ENCODE data around the gene TIMM17B.
A peak's percentile ranks its signal among the peaks of the same experiment; 100 is the strongest.
"Not testable (repeated sequence)": the region's sequence is repeated elsewhere in the genome, so short reads cannot be mapped to it uniquely, and the experiment has no call there.

TIMM17B gene

GRCh38 chrX:48894891-48895290 is 2.7 kb downstream of the TIMM17B start:
- peak overlapping the region; percentile 49 for H3K27ac Mint-ChIP-seq
- H3K9me3 Mint-ChIP-seq, result no peaks in the 10 kb centered on the region
- no peak for DNase-seq
- no peak overlapping the region for H3K4me3 Mint-ChIP-seq
- H3K4me1 Mint-ChIP-seq, result peaks cover 7 to 26% of the 10 kb centered on the region in 2 donors
- peaks cover 0 to 10% of the 10 kb centered on the region in 2 donors for H3K36me3 Mint-ChIP-seq
- H3K27me3 Mint-ChIP-seq, result peaks cover 0 to 4% of the 10 kb centered on the region in 2 donors
- no peak for ATAC-seq (replicated peaks)

- ATAC-seq (replicated peaks) (no peak), DNase-seq (no peak)
- peaks cover 7 to 26% of the 10 kb centered on the region in 2 donors for H3K4me1 Mint-ChIP-seq
- no peaks in the 10 kb centered on the region for H3K9me3 Mint-ChIP-seq
- H3K4me3 Mint-ChIP-seq, result no peak overlapping the region
- H3K36me3 Mint-ChIP-seq, result peaks cover 0 to 10% of the 10 kb centered on the region in 2 donors
- no peak overlapping the region for H3K27ac Mint-ChIP-seq
- H3K27me3 Mint-ChIP-seq, result peaks cover 0 to 4% of the 10 kb centered on the region in 2 donors
These were observed 3.8 kb downstream of the TIMM17B start for GRCh38 chrX:48893556-48894348.

- Mint-ChIP-seq H3K36me3 (peaks cover 0 to 10% of the 10 kb centered on the region in 2 donors), H3K4me1 (peaks cover 7 to 26% of the 10 kb centered on the region in 2 donors), H3K4me3 (no peak overlapping the region), H3K27ac (no peak overlapping the region), H3K9me3 (no peaks in the 10 kb centered on the region), H3K27me3 (peaks cover 0 to 4% of the 10 kb centered on the region in 2 donors)
- no peak for ATAC-seq (replicated peaks)
- DNase-seq, result no peak
These were observed 4.7 kb downstream of the TIMM17B start for GRCh38 chrX:48892896-48893295.

GRCh38 chrX:48891402-48892288 is 5.9 kb downstream of the TIMM17B start:
- peaks cover 0 to 8% of the 10 kb centered on the region in 2 donors for H3K36me3 Mint-ChIP-seq
- H3K4me1 Mint-ChIP-seq, result peaks cover 7 to 25% of the 10 kb centered on the region in 2 donors
- peak overlapping the region; percentile 26 for H3K27ac Mint-ChIP-seq
- ATAC-seq (replicated peaks) (peak; percentile 88 to 90), DNase-seq (peak; percentile 74)
- peaks cover 0 to 4% of the 10 kb centered on the region in 2 donors for H3K27me3 Mint-ChIP-seq
- H3K9me3 Mint-ChIP-seq, result no peaks in the 10 kb centered on the region
- peak overlapping the region; percentile 70 to 81 for H3K4me3 Mint-ChIP-seq

GRCh38 chrX:48890934-48891401 is 6.6 kb downstream of the TIMM17B start:
- DNase-seq, result no peak
- Mint-ChIP-seq H3K27ac (peak overlapping the region; percentile 21), H3K27me3 (peaks cover 0 to 4% of the 10 kb centered on the region in 2 donors)

GRCh38 chrX:48890296-48890925 is 7.2 kb downstream of the TIMM17B start:
- Mint-ChIP-seq H3K9me3 (no peaks in the 10 kb centered on the region), H3K4me3 (peak overlapping the region; percentile 73 to 81), H3K27ac (peak overlapping the region; percentile 21), H3K4me1 (peaks cover 7 to 17% of the 10 kb centered on the region in 2 donors), H3K27me3 (peaks cover 0 to 4% of the 10 kb centered on the region in 2 donors), H3K36me3 (peaks cover 0 to 8% of the 10 kb centered on the region in 2 donors)
- no peak for DNase-seq
- ATAC-seq (replicated peaks), result peak; percentile 11 to 15

More at GRCh38 chrX:48890934-48891401, 6.6 kb downstream of the TIMM17B start:
- Mint-ChIP-seq H3K4me3 (peak overlapping the region; percentile 73 to 81), H3K4me1 (peaks cover 7 to 19% of the 10 kb centered on the region in 2 donors), H3K9me3 (no peaks in the 10 kb centered on the region), H3K36me3 (peaks cover 0 to 8% of the 10 kb centered on the region in 2 donors)
- peak; percentile 59 to 60 for ATAC-seq (replicated peaks)

- not testable (repeated sequence) for H3K27ac Mint-ChIP-seq; H3K4me3 Mint-ChIP-seq; H3K36me3 Mint-ChIP-seq; H3K27me3 Mint-ChIP-seq; H3K9me3 Mint-ChIP-seq; DNase-seq; ATAC-seq (replicated peaks)
- peaks cover 7 to 12% of the 10 kb centered on the region in 2 donors for H3K4me1 Mint-ChIP-seq
These were observed 11.0 kb downstream of the TIMM17B start for GRCh38 chrX:48886586-48886985.

GRCh38 chrX:48883729-48884128 is 13.8 kb downstream of the TIMM17B start:
- Mint-ChIP-seq H3K27ac (no peak overlapping the region), H3K36me3 (no peaks in the 10 kb centered on the region), H3K4me3 (no peak overlapping the region), H3K4me1 (no peaks in the 10 kb centered on the region), H3K9me3 (no peaks in the 10 kb centered on the region), H3K27me3 (no peaks in the 10 kb centered on the region)
- DNase-seq (no peak), ATAC-seq (replicated peaks) (no peak)

- H3K36me3 Mint-ChIP-seq; DNase-seq; H3K27me3 Mint-ChIP-seq; H3K4me3 Mint-ChIP-seq; H3K27ac Mint-ChIP-seq; H3K4me1 Mint-ChIP-seq; ATAC-seq (replicated peaks); H3K9me3 Mint-ChIP-seq: not testable (repeated sequence)
These were observed 20.6 kb downstream of the TIMM17B start for GRCh38 chrX:48876944-48877343.

GRCh38 chrX:48872017-48872416 is 25.6 kb downstream of the TIMM17B start:
- peaks cover 0 to 13% of the 10 kb centered on the region in 2 donors for H3K27me3 Mint-ChIP-seq
- H3K27ac Mint-ChIP-seq; H3K4me3 Mint-ChIP-seq; DNase-seq; H3K36me3 Mint-ChIP-seq; H3K4me1 Mint-ChIP-seq; H3K9me3 Mint-ChIP-seq; ATAC-seq (replicated peaks): not testable (repeated sequence)

- no peaks in the 10 kb centered on the region for H3K9me3 Mint-ChIP-seq
- H3K27ac Mint-ChIP-seq, result no peak overlapping the region
- H3K4me1 Mint-ChIP-seq, result no peaks in the 10 kb centered on the region
- no peak for DNase-seq
- ATAC-seq (replicated peaks), result no peak
- H3K36me3 Mint-ChIP-seq, result no peaks in the 10 kb centered on the region
- peaks cover 0 to 16% of the 10 kb centered on the region in 2 donors for H3K27me3 Mint-ChIP-seq
- H3K4me3 Mint-ChIP-seq, result no peak overlapping the region
These were observed 33.4 kb downstream of the TIMM17B start for GRCh38 chrX:48864210-48864609.

GRCh38 chrX:48854898-48855297 is 42.7 kb downstream of the TIMM17B start:
- Mint-ChIP-seq H3K27ac (no peak overlapping the region), H3K4me3 (no peak overlapping the region), H3K4me1 (peaks cover 0 to 5% of the 10 kb centered on the region in 2 donors), H3K27me3 (peaks cover 13 to 22% of the 10 kb centered on the region in 2 donors), H3K9me3 (peaks cover 3 to 5% of the 10 kb centered on the region in 2 donors), H3K36me3 (peaks cover 0 to 2% of the 10 kb centered on the region in 2 donors)
- DNase-seq, result no peak
- no peak for ATAC-seq (replicated peaks)

- H3K27ac Mint-ChIP-seq; H3K4me1 Mint-ChIP-seq; DNase-seq; H3K4me3 Mint-ChIP-seq; ATAC-seq (replicated peaks); H3K9me3 Mint-ChIP-seq; H3K36me3 Mint-ChIP-seq: not testable (repeated sequence)
- peaks cover 13 to 22% of the 10 kb centered on the region in 2 donors for H3K27me3 Mint-ChIP-seq
These were observed 43.3 kb downstream of the TIMM17B start for GRCh38 chrX:48854121-48854804.

Data from stimulated activated naive B cell treated with anti-CD40 and anti-IgM and Interleukin-4, amounts not matched to agents 10 μg/mL and 1 μg/mL and 100 μg/mL, for 72 hours (primary cell).